Thoracic aorta (tissue), 2 donors: ENCODE measurements around the gene DSCAM. TPM values are rescaled to one million over a fixed set of nuclear protein-coding genes. Genes with fewer than 3 reads are reported as not detected.

Source experiments
- ATAC-seq: fragments of 150-250 bp; one replicate; pipeline ENCODE4 v1.8.0; 2017; ENCODE audit warnings: low read depth; ENCODE audit not compliant: insufficient number of reproducible peaks, low FRiP score
- DNase-seq: peaks from one replicate; pipeline ENCODE4 v3.0.0-alpha.2; 2020; ENCODE audit warnings: low spot score
- H3K27ac ChIP-seq, 2 donors: fragments of 200-600 bp; sonication (generic); 1 replicate in 1 of 2; 2 replicates in 1 of 2; pipeline ENCODE4 v1.5.1; 2016; ENCODE audit warnings: mild to moderate bottlenecking in 2 of 2, moderate library complexity in 2 of 2
- H3K27me3 ChIP-seq: fragments of 200-600 bp; sonication (generic); replicated peaks from 2 replicates; pipeline ENCODE4 v1.6.0; 2016; ENCODE audit warnings: mild to moderate bottlenecking; ENCODE audit not compliant: insufficient read depth
- H3K36me3 ChIP-seq: fragments of 200-600 bp; sonication (generic); one replicate; pipeline ENCODE4 v1.5.1; 2016
- H3K4me1 ChIP-seq, 2 donors: fragments of 200-600 bp; sonication (generic); 1 replicate in 1 of 2; 2 replicates in 1 of 2; pipeline versions ENCODE4 v1.5.1 to v1.6.0; 2016; ENCODE audit warnings: low read depth in 2 of 2, mild to moderate bottlenecking in 1 of 2; ENCODE audit not compliant: control insufficient read depth in 1 of 2
- H3K4me3 ChIP-seq: fragments of 200-600 bp; sonication (generic); 2 replicates; pipeline ENCODE4 v1.5.1; 2016; ENCODE audit warnings: mild to moderate bottlenecking
- H3K9me3 ChIP-seq: fragments of 200-600 bp; sonication (generic); 2 replicates; pipeline ENCODE4 v1.5.1; 2016
- total RNA-seq, 2 donors: library from RNA; depleted of rRNA; stranded (reverse); fragments of >200 nt; gene quantifications; one replicate each; pipeline versions ENCODE4 v1.1.0 to v1.2.3, GENCODE V29; 2016
- TF ChIP-seq, protein P1 (sequence below): fragments of 200-600 bp; sonication (generic); IDR thresholded peaks from one replicate; pipeline ENCODE4 v1.5.1; 2019; ENCODE audit warnings: antibody characterized with exemption

DSCAM gene
- total RNA-seq, 2 donors from 2014 or later, result not detected

DNA sequence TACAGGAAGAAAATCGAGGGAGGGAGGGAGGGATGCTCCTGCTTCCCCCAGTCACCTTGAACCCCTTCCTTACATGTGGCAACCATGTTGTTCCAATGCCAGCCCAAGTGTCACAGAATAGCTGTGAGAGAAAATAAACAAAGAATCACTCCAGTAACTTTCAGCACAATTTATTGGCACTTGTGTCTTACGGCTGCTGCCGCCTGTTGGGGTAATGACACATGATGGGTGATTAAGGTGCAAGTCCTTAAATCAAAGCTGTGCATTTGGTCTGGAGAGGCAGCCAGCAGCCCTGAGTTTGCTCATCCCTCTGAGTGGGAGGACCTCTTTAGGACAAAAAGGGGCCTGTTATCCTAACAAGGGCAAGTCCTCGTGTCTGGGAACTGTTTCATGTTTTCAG is 602.0 kb downstream of the DSCAM start:
- H3K9me3 ChIP-seq, result no peaks in the 10 kb centered on the region
- H3K27ac ChIP-seq, result no peak overlapping the region
- TF ChIP-seq, protein P1, sequence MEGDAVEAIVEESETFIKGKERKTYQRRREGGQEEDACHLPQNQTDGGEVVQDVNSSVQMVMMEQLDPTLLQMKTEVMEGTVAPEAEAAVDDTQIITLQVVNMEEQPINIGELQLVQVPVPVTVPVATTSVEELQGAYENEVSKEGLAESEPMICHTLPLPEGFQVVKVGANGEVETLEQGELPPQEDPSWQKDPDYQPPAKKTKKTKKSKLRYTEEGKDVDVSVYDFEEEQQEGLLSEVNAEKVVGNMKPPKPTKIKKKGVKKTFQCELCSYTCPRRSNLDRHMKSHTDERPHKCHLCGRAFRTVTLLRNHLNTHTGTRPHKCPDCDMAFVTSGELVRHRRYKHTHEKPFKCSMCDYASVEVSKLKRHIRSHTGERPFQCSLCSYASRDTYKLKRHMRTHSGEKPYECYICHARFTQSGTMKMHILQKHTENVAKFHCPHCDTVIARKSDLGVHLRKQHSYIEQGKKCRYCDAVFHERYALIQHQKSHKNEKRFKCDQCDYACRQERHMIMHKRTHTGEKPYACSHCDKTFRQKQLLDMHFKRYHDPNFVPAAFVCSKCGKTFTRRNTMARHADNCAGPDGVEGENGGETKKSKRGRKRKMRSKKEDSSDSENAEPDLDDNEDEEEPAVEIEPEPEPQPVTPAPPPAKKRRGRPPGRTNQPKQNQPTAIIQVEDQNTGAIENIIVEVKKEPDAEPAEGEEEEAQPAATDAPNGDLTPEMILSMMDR, result no peak
- no peak overlapping the region for H3K4me3 ChIP-seq
- DNase-seq (no peak), ATAC-seq (no peak)
- no peaks in the 10 kb centered on the region for H3K4me1 ChIP-seq
- H3K27me3 ChIP-seq, result no peaks in the 10 kb centered on the region
- H3K36me3 ChIP-seq, result no peaks in the 10 kb centered on the region

DNA sequence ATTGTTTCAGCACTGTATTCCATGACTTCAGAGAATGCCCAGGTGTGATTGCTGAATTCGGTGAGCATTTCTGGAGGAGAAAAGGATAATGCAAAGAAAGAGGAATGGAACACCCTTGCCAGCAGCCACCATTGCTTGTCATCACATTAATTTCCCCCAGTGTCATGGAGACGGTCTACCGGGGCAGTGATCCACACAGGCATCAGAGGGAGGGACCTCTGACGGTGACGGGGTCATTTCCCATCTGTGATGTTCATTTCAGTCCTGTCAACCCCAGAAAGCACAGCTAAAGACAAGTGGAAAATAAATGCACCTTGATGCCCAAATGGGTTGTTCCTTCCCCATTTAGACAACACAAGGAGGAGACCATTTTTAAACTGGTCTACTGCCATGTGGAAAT is 603.3 kb downstream of the DSCAM start:
- H3K4me1 ChIP-seq, result no peaks in the 10 kb centered on the region
- ATAC-seq, result no peak
- no peak overlapping the region for H3K4me3 ChIP-seq
- no peak overlapping the region for H3K27ac ChIP-seq
- H3K9me3 ChIP-seq, result no peaks in the 10 kb centered on the region
- no peaks in the 10 kb centered on the region for H3K36me3 ChIP-seq
- H3K27me3 ChIP-seq, result no peaks in the 10 kb centered on the region
- TF ChIP-seq, protein P1, result no peak
- no peak for DNase-seq

DNA sequence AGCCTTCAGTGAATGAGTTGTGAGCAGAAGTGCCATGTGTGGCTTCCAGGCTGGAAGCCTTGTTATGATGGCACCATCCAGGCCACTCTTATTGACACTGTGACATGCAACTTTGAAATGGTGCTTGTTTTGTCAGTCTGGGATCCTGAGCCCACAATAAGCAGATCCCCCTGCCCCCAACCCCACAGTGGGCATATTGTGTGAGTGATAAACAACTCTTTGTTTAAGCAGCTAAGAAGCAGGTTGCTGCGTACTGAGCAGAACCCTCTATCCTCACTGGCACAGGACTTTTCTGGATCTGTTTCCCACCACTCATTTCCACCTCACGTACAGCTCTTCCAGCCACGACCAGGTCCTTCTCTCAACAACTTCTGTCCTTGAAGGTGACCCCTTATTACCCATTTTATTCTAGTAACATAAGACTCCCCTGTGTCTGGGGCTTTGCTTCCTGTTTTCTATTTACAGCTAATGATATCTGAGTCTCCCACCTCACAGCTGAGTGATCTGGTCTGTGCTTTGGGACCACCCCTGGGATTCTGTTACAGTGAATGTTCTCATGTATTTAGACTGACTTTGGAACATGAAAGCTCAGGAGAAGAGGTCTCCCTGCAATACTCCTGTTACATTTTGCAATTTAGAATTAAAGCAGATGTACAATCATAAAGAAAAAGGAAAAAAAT is 604.2 kb downstream of the DSCAM start:
- TF ChIP-seq, protein P1, result no peak
- ATAC-seq (no peak), DNase-seq (no peak)
- Histone ChIP-seq H3K9me3 (no peaks in the 10 kb centered on the region), H3K27me3 (no peaks in the 10 kb centered on the region), H3K4me1 (no peaks in the 10 kb centered on the region), H3K36me3 (no peaks in the 10 kb centered on the region), H3K27ac (no peak overlapping the region), H3K4me3 (no peak overlapping the region)

DNA sequence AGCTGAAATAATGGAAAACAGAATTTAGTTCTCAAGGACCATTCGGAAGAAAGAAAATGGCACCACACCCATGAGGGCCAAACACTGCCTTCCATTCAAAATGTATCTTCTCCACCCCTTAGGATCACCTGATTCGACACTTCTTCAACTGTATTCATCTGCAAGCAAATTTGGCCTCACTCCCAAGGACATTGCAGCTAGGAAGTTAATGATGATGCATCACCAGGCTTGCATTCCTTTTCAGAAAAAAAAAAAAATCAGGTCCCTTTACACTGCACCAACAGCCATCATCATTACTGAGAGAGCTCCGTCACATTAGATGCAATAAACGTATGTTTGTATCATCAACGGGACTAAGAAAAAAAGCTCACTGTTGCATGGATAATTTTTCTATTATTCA is 611.4 kb downstream of the DSCAM start:
- Histone ChIP-seq H3K36me3 (no peaks in the 10 kb centered on the region), H3K4me3 (no peak overlapping the region), H3K27me3 (no peaks in the 10 kb centered on the region), H3K27ac (no peak overlapping the region), H3K9me3 (no peaks in the 10 kb centered on the region), H3K4me1 (no peaks in the 10 kb centered on the region)
- TF ChIP-seq, protein P1, result no peak
- ATAC-seq (no peak), DNase-seq (no peak)

DNA sequence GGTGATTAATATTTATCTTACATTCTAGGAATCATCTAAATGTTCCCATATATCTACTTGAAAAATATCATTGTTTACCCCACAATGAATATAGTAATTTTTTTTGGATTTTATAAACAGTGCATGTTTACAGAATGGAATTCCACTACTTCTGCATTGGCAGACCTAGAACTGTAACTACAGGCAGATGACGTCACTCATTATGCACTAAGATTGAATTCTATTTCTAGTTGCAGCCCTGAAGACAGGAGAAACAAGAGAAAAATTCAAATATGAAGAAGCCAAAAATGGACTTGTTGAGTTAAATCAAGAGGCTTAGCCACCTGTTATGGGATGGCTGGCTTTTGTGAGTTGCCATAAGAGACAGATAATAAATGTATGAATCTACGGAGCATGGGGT is 615.0 kb downstream of the DSCAM start:
- DNase-seq, result no peak
- TF ChIP-seq, protein P1, result no peak
- no peaks in the 10 kb centered on the region for H3K4me1 ChIP-seq

More for the DNA sequence above, 615.0 kb downstream of the DSCAM start:
- Histone ChIP-seq H3K4me3 (no peak overlapping the region), H3K9me3 (no peaks in the 10 kb centered on the region), H3K27ac (no peak overlapping the region), H3K36me3 (no peaks in the 10 kb centered on the region), H3K27me3 (no peaks in the 10 kb centered on the region)
- no peak for ATAC-seq
